ENCODE results near the gene BTBD1.

GRCh38 chr15:83012076-83012426 is 55.0 kb downstream of the BTBD1 start:
- no peak for TF ChIP-seq POLR2A (IDR thresholded peaks at IDR 0.05; ENCODE audit: low read depth, low read length)
- no peak for TF ChIP-seq POLR2AphosphoS5 (IDR thresholded peaks at IDR 0.05; ENCODE audit: low read depth, low read length)

All from GM12892 (cell line).